22Rv1 (cell line): ENCODE measurements around the gene SNIP1.

Source experiments
- ZFX ChIP-seq: fragments of 450-650 bp; IDR thresholded peaks from 2 replicates; pipeline ENCODE4 v1.6.1; 2017; ENCODE audit warnings: antibody characterized with exemption, borderline replicate concordance
- TF ChIP-seq, protein P1 (sequence below): fragments of 450-650 bp; IDR thresholded peaks from 2 replicates; pipeline ENCODE4 v1.5.1; 2017; ENCODE audit warnings: mild to moderate bottlenecking

GRCh38 chr1:37515185-37516034 is 38.7 kb downstream of the SNIP1 start:
- TF ChIP-seq, protein P1, sequence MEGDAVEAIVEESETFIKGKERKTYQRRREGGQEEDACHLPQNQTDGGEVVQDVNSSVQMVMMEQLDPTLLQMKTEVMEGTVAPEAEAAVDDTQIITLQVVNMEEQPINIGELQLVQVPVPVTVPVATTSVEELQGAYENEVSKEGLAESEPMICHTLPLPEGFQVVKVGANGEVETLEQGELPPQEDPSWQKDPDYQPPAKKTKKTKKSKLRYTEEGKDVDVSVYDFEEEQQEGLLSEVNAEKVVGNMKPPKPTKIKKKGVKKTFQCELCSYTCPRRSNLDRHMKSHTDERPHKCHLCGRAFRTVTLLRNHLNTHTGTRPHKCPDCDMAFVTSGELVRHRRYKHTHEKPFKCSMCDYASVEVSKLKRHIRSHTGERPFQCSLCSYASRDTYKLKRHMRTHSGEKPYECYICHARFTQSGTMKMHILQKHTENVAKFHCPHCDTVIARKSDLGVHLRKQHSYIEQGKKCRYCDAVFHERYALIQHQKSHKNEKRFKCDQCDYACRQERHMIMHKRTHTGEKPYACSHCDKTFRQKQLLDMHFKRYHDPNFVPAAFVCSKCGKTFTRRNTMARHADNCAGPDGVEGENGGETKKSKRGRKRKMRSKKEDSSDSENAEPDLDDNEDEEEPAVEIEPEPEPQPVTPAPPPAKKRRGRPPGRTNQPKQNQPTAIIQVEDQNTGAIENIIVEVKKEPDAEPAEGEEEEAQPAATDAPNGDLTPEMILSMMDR: no peak
- TF ChIP-seq ZFX: no peak
